Measurements from ENCODE around the gene KLHL29.

KLHL29 gene

GRCh38 chr2:23630961-23631360 is 246.0 kb downstream of the KLHL29 start:
- no peak overlapping the region for H2AFZ ChIP-seq (ENCODE audit: low read depth, low read length)
- H3K27me3 ChIP-seq (ENCODE audit: insufficient read depth, low read length, poor library complexity), result no peaks in the 10 kb centered on the region
- no peaks in the 10 kb centered on the region for H4K20me1 ChIP-seq (ENCODE audit: insufficient read depth, low read length)
- no peaks in the 10 kb centered on the region for H3K9me3 ChIP-seq (ENCODE audit: insufficient read depth, low read length, severe bottlenecking)
- ATAC-seq (ENCODE audit: insufficient read depth, low read depth), result no peak
- no peak overlapping the region for H3K27ac ChIP-seq (ENCODE audit: low read length)
- H3K4me2 ChIP-seq (ENCODE audit: insufficient read depth, low read length), result no peak overlapping the region
- no peak overlapping the region for H3K9ac ChIP-seq (ENCODE audit: low read depth, low read length)
- H3K4me1 ChIP-seq (ENCODE audit: insufficient read depth, low read length), result no peaks in the 10 kb centered on the region
- H3K79me2 ChIP-seq (ENCODE audit: insufficient read depth, low read length), result no peaks in the 10 kb centered on the region
- no peak overlapping the region for H3K4me3 ChIP-seq (ENCODE audit: low read depth in 1 of 2, low read length in 2 of 2)
- TF ChIP-seq CTCF (IDR thresholded peaks at IDR 0.05; ENCODE audit: borderline replicate concordance, extremely low read depth, low read length, poor library complexity, severe bottlenecking) (no peak), EZH2 (IDR thresholded peaks at IDR 0.05; ENCODE audit: borderline replicate concordance, low read depth, low read length, severe bottlenecking) (no peak)
- no peak for DNase-seq
- no peaks in the 10 kb centered on the region for H3K36me3 ChIP-seq (ENCODE audit: insufficient read depth, low read length)

GRCh38 chr2:23631389-23631788 is 246.4 kb downstream of the KLHL29 start:
- Histone ChIP-seq H3K27ac (ENCODE audit: low read length) (no peak overlapping the region), H4K20me1 (ENCODE audit: insufficient read depth, low read length) (no peaks in the 10 kb centered on the region), H2AFZ (ENCODE audit: low read depth, low read length) (no peak overlapping the region), H3K9ac (ENCODE audit: low read depth, low read length) (no peak overlapping the region), H3K4me2 (ENCODE audit: insufficient read depth, low read length) (no peak overlapping the region), H3K4me3 (ENCODE audit: low read depth in 1 of 2, low read length in 2 of 2) (no peak overlapping the region), H3K9me3 (ENCODE audit: insufficient read depth, low read length, severe bottlenecking) (no peaks in the 10 kb centered on the region), H3K79me2 (ENCODE audit: insufficient read depth, low read length) (no peaks in the 10 kb centered on the region), H3K4me1 (ENCODE audit: insufficient read depth, low read length) (no peaks in the 10 kb centered on the region), H3K36me3 (ENCODE audit: insufficient read depth, low read length) (no peaks in the 10 kb centered on the region), H3K27me3 (ENCODE audit: insufficient read depth, low read length, poor library complexity) (no peaks in the 10 kb centered on the region)
- TF ChIP-seq EZH2 (IDR thresholded peaks at IDR 0.05; ENCODE audit: borderline replicate concordance, low read depth, low read length, severe bottlenecking) (no peak), CTCF (IDR thresholded peaks at IDR 0.05; ENCODE audit: borderline replicate concordance, extremely low read depth, low read length, poor library complexity, severe bottlenecking) (no peak)
- ATAC-seq (ENCODE audit: insufficient read depth, low read depth) (no peak), DNase-seq (no peak)

GRCh38 chr2:23632386-23632785 is 247.4 kb downstream of the KLHL29 start:
- no peak overlapping the region for H3K27ac ChIP-seq (ENCODE audit: low read length)
- no peak overlapping the region for H2AFZ ChIP-seq (ENCODE audit: low read depth, low read length)
- no peak overlapping the region for H3K4me2 ChIP-seq (ENCODE audit: insufficient read depth, low read length)
- ATAC-seq (ENCODE audit: insufficient read depth, low read depth), result no peak
- no peak overlapping the region for H3K4me3 ChIP-seq (ENCODE audit: low read depth in 1 of 2, low read length in 2 of 2)
- no peaks in the 10 kb centered on the region for H4K20me1 ChIP-seq (ENCODE audit: insufficient read depth, low read length)
- no peaks in the 10 kb centered on the region for H3K4me1 ChIP-seq (ENCODE audit: insufficient read depth, low read length)
- no peaks in the 10 kb centered on the region for H3K36me3 ChIP-seq (ENCODE audit: insufficient read depth, low read length)
- TF ChIP-seq EZH2 (IDR thresholded peaks at IDR 0.05; ENCODE audit: borderline replicate concordance, low read depth, low read length, severe bottlenecking) (no peak), CTCF (IDR thresholded peaks at IDR 0.05; ENCODE audit: borderline replicate concordance, extremely low read depth, low read length, poor library complexity, severe bottlenecking) (no peak)
- no peaks in the 10 kb centered on the region for H3K79me2 ChIP-seq (ENCODE audit: insufficient read depth, low read length)
- no peaks in the 10 kb centered on the region for H3K27me3 ChIP-seq (ENCODE audit: insufficient read depth, low read length, poor library complexity)
- H3K9me3 ChIP-seq (ENCODE audit: insufficient read depth, low read length, severe bottlenecking), result no peaks in the 10 kb centered on the region
- DNase-seq, result no peak
- H3K9ac ChIP-seq (ENCODE audit: low read depth, low read length), result no peak overlapping the region

GRCh38 chr2:23632831-23633395 is 247.9 kb downstream of the KLHL29 start:
- no peak for DNase-seq
- Histone ChIP-seq H4K20me1 (ENCODE audit: insufficient read depth, low read length) (no peaks in the 10 kb centered on the region), H2AFZ (ENCODE audit: low read depth, low read length) (no peak overlapping the region), H3K9ac (ENCODE audit: low read depth, low read length) (no peak overlapping the region), H3K36me3 (ENCODE audit: insufficient read depth, low read length) (no peaks in the 10 kb centered on the region), H3K4me3 (ENCODE audit: low read depth in 1 of 2, low read length in 2 of 2) (no peak overlapping the region), H3K4me1 (ENCODE audit: insufficient read depth, low read length) (no peaks in the 10 kb centered on the region), H3K79me2 (ENCODE audit: insufficient read depth, low read length) (no peaks in the 10 kb centered on the region), H3K27ac (ENCODE audit: low read length) (no peak overlapping the region), H3K9me3 (ENCODE audit: insufficient read depth, low read length, severe bottlenecking) (no peaks in the 10 kb centered on the region), H3K4me2 (ENCODE audit: insufficient read depth, low read length) (no peak overlapping the region), H3K27me3 (ENCODE audit: insufficient read depth, low read length, poor library complexity) (no peaks in the 10 kb centered on the region)
- TF ChIP-seq EZH2 (IDR thresholded peaks at IDR 0.05; ENCODE audit: borderline replicate concordance, low read depth, low read length, severe bottlenecking) (no peak), CTCF (IDR thresholded peaks at IDR 0.05; ENCODE audit: borderline replicate concordance, extremely low read depth, low read length, poor library complexity, severe bottlenecking) (no peak)
- no peak for ATAC-seq (ENCODE audit: insufficient read depth, low read depth)

Data from DND-41 (cell line).